Ecto neural progenitor cell (in vitro differentiated cells): ENCODE data around the gene MTNR1A.

Source experiments
- DNase-seq: peaks from one replicate; pipeline ENCODE4 v3.0.0-alpha.2; 2018; ENCODE audit warnings: low spot score

Gene MTNR1A

GRCh38 chr4:186486172-186486571 lies 69.2 kb downstream of the MTNR1A start:
- no peak for DNase-seq

- no peak for DNase-seq
These were observed 69.8 kb downstream of the MTNR1A start for GRCh38 chr4:186485561-186486062.

DNA sequence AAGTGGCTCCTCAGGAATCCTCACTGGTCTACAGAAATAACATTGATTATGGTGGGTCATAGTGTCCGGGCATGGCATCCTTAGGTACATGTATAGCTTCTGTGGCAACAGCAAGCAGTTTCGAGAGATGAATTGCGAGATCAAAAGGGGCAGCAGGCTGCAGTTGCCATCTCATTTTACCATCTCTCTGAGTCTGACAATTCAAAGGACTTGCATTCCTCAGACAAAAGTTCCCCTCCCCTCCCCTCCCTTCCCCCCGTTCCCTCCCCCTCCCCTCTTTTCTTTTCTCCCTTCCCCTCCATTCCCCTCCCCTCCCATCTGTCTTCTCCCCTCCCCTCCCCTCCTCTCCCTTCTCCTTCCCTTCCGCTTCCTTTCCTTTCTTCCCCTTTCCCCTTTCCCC lies 70.2 kb downstream of the MTNR1A start:
- no peak for DNase-seq

GRCh38 chr4:186483656-186484055 lies 71.7 kb downstream of the MTNR1A start:
- DNase-seq = no peak
